HG03139 (cell line): ENCODE results near the gene CHI3L2.
A peak's percentile ranks its signal among the peaks of the same experiment; 100 is the strongest.
"Not testable (repeated sequence)": the region's sequence is repeated elsewhere in the genome, so short reads cannot be mapped to it uniquely, and the experiment has no call there.

Experiments used
- ATAC-seq: cut with Tn5 transposase; IDR thresholded peaks from one replicate; pipeline ENCODE4 v1.9.1; 2021; ENCODE audit not compliant: unreplicated experiment

The CHI3L2 gene

GRCh38 chr1:111201275-111202090, 26.0 kb upstream of the CHI3L2 start:
- no peak for ATAC-seq

GRCh38 chr1:111202366-111202706, 25.2 kb upstream of the CHI3L2 start:
- ATAC-seq, result no peak

GRCh38 chr1:111202707-111203623, 24.5 kb upstream of the CHI3L2 start:
- no peak for ATAC-seq

GRCh38 chr1:111203681-111204200, 23.8 kb upstream of the CHI3L2 start:
- peak; percentile 59 for ATAC-seq

GRCh38 chr1:111204201-111204982, 23.1 kb upstream of the CHI3L2 start:
- ATAC-seq, result peak; percentile 62

- ATAC-seq, result no peak
These were observed 22.4 kb upstream of the CHI3L2 start for GRCh38 chr1:111204983-111205713.

GRCh38 chr1:111205714-111206050, 21.8 kb upstream of the CHI3L2 start:
- no peak for ATAC-seq

- no peak for ATAC-seq
These were observed 18.6 kb upstream of the CHI3L2 start for GRCh38 chr1:111208921-111209320.

- no peak for ATAC-seq
These were observed 17.9 kb upstream of the CHI3L2 start for GRCh38 chr1:111209622-111210021.

GRCh38 chr1:111211921-111212320, 15.6 kb upstream of the CHI3L2 start:
- no peak for ATAC-seq

GRCh38 chr1:111212634-111213335, 14.7 kb upstream of the CHI3L2 start:
- ATAC-seq, result no peak

GRCh38 chr1:111213412-111213811, 14.1 kb upstream of the CHI3L2 start:
- ATAC-seq, result no peak

GRCh38 chr1:111214074-111214801, 13.3 kb upstream of the CHI3L2 start:
- no peak for ATAC-seq

GRCh38 chr1:111214884-111215283, 12.6 kb upstream of the CHI3L2 start:
- no peak for ATAC-seq

- ATAC-seq, result not testable (repeated sequence)
These were observed 12.2 kb upstream of the CHI3L2 start for GRCh38 chr1:111215285-111215684.

- no peak for ATAC-seq
These were observed 10.8 kb upstream of the CHI3L2 start for GRCh38 chr1:111216751-111217150.

- ATAC-seq, result no peak
These were observed 10.2 kb upstream of the CHI3L2 start for GRCh38 chr1:111217183-111217910.

- ATAC-seq, result no peak
These were observed 8.6 kb upstream of the CHI3L2 start for GRCh38 chr1:111218701-111219556.
